ENCODE data around the gene TICAM2.
A peak's percentile ranks its signal among the peaks of the same experiment; 100 is the strongest.

Gene TICAM2

DNA sequence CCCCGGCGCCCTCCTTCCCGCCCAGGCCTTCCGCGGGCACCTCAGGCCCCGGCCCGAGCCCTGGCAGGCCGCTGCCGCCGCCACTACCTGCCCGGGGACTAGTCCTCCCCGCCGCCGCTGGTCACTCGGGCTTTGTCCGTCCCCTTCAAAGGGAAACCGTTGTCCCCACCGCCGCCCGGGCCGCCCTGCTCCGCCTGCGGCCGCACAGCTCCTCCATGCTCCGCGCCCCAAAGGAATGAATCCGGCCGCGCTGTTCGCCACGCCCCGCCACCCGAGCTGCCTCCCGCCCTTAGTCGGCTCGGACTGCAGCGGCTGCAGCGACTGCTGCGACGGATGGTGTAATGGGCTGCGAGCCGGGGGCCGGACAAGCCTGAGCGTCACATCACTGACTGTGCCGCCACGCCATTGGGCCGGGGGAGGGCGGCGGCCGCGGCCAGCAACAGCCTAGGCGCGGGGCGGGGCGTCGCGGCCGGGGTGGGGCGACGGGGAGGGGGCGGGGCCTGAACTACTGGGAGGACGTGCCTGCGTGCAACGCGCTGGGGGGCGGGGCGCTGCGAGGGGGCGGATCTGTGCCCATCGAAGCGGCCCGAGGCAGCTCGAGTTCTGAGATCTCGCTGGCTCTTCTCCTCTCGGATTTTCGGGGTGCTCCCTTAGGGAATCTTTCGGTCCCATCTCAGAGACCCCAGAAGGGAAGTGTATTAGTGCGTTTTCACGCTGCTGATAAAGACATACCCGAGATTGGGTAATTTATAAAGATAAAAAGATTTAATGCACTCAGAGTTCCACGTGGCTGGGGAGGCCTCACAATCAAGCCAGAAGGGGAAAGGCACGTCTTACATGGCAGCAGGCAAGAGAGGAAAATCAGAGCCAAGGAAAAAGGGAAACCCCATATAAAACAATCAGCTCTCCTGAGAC lies 57.6 kb downstream of the TICAM2 start, which contains the start of gene FEM1C:
TSS of gene FEM1C (minus strand) at position 340 of the 915 bp plus-strand sequence. CDS start 1,282 bp downstream, outside the sequence.
- in situ Hi-C loops (cut with MboI; ENCODE audit: low pct_unique_long_range_greater_than_20kb, low sequenced_read_pairs, unreplicated experiment) = no loop called here

DNA sequence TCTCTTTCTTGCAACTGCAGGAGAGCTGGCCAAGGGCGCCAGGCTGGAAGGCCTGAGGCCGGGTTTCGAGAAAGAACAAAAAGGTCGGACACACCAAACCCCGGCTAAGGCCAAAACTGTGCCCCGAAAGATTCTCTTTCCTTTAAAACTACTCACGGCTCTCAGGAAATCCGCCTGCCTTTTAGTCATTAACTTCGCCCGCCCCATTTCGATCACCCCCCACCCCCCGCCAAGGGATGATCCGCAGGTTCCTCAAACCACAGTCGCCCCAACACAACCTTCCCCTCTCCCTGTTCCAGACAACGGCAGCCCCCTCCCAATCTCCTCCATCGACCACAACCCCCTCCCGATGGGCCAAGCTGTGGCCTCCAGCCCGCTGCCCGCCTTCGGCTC lies 58.2 kb downstream of the TICAM2 start:
- TF ChIP-seq, protein P1, sequence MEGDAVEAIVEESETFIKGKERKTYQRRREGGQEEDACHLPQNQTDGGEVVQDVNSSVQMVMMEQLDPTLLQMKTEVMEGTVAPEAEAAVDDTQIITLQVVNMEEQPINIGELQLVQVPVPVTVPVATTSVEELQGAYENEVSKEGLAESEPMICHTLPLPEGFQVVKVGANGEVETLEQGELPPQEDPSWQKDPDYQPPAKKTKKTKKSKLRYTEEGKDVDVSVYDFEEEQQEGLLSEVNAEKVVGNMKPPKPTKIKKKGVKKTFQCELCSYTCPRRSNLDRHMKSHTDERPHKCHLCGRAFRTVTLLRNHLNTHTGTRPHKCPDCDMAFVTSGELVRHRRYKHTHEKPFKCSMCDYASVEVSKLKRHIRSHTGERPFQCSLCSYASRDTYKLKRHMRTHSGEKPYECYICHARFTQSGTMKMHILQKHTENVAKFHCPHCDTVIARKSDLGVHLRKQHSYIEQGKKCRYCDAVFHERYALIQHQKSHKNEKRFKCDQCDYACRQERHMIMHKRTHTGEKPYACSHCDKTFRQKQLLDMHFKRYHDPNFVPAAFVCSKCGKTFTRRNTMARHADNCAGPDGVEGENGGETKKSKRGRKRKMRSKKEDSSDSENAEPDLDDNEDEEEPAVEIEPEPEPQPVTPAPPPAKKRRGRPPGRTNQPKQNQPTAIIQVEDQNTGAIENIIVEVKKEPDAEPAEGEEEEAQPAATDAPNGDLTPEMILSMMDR (IDR thresholded peaks at IDR 0.05; ENCODE audit: extremely low read depth, insufficient read depth, missing control alignments) = no peak
- in situ Hi-C loops (cut with MboI; ENCODE audit: low pct_unique_long_range_greater_than_20kb, low sequenced_read_pairs, unreplicated experiment) = no loop called here
- no peak for DNase-seq (ENCODE audit: low spot score)

More for the DNA sequence above, 57.6 kb downstream of the TICAM2 start, which contains the start of gene FEM1C:
- DNase-seq (ENCODE audit: low spot score) = peak; percentile 97
- TF ChIP-seq, protein P1 (IDR thresholded peaks at IDR 0.05; ENCODE audit: extremely low read depth, insufficient read depth, missing control alignments) = no peak

DNA sequence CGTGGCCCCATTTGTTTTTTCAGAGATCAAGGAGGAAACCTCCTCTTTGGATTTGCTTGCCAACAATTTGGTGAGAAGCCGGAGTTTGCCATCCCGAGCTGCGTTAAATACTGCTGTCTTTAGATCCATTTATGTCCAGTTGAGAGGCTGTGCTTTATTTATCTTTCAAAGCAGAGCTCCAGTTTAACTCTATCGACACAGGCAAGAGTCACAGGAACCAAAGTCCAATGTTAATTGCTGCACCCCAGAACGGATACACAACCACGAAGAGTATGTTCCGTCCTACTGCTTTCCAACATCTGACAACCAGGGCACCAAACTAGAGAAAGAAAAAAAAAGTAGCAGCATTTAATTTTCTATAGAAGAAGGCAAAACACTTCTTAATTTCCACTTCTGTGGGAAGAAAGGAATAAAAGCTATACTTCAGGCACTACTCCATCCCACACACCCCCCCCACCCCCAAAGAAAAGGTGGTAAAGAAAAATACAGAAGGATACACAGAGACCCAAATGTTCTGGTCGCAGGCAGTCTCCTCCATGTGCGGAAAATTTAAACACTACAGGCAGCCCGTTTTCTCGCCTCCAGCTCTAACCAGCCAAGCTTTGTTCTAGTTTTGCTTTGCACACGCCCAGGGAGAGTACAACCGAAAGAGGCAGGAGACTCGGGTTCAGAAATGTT lies 58.8 kb downstream of the TICAM2 start:
- TF ChIP-seq, protein P1 (IDR thresholded peaks at IDR 0.05; ENCODE audit: extremely low read depth, insufficient read depth, missing control alignments) = no peak
- peak; percentile 44 for DNase-seq (ENCODE audit: low spot score)
- in situ Hi-C loops (cut with MboI; ENCODE audit: low pct_unique_long_range_greater_than_20kb, low sequenced_read_pairs, unreplicated experiment) = no loop called here

DNA sequence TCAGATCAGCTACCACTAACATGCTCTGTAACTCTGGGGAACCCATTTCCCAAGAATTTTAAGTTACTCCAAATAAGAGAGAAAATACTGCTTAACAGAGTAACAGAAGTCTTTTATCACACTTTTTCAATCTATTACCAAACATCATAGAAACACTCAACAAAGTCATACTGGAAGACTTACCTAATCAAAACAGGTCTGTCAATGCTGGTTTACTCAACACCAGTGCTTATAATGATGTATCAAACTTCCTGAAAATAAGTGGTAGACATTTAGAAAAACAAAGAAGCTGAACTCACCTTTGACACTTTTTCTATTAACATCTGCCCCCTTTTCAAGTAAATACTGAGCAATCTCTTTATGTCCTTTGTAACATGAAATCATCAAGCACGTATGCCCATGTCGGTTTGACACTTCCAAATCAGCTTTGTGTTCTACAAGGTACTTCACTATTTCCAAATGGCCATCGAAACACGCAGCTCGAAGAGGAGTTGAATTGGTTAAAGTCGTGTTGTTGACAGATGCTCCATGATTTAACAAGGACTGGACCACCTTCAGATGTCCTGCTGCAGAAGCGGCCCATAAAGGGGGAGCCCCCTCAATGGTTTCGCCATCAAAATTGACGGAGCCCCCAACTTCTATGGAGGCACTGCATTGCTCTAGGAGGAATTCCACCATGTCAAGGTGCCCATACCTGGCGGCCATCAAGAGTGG lies 59.5 kb downstream of the TICAM2 start:
- DNase-seq (ENCODE audit: low spot score) = no peak
- in situ Hi-C loops (cut with MboI; ENCODE audit: low pct_unique_long_range_greater_than_20kb, low sequenced_read_pairs, unreplicated experiment) = no loop called here
- TF ChIP-seq, protein P1 (IDR thresholded peaks at IDR 0.05; ENCODE audit: extremely low read depth, insufficient read depth, missing control alignments) = no peak

DNA sequence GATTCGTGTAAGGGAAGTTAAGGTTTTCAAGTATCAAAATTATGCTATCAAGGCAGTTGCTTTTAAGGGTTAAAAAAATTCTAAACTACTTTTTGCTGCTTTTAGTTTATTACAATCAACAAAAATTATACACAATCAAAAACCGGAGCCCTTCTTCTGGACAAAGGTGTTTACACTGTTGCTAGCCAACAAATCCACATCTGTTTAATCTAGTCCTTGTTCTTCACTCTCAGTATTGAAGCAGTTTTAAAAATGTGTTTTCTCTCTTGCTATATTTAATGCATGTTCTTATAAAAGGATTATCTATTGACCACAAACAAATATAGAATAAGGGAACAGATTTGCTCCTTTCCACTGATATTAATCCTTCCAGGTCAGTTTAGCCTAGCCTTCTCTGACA lies 60.2 kb downstream of the TICAM2 start:
- in situ Hi-C loops (cut with MboI; ENCODE audit: low pct_unique_long_range_greater_than_20kb, low sequenced_read_pairs, unreplicated experiment) = no loop called here
- TF ChIP-seq, protein P1 (IDR thresholded peaks at IDR 0.05; ENCODE audit: extremely low read depth, insufficient read depth, missing control alignments) = no peak
- no peak for DNase-seq (ENCODE audit: low spot score)

DNA sequence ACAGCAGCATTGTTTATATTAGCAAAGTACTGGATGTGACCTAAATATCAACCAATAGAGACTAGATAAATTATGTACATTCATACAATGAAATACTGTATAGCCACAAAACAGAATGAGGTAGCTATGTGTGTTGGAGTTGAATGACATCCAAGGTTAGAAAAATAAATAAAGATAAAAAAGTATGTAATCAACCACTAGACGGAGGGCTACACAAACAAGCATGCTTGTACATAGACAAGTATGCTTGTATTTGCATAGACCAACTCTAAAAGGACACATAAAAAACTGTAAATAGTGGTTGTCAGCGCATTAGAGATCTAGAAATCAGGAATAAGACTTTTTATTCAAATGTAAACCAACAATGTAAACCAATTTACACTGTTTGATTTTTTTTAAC lies 60.7 kb downstream of the TICAM2 start:
- TF ChIP-seq, protein P1 (IDR thresholded peaks at IDR 0.05; ENCODE audit: extremely low read depth, insufficient read depth, missing control alignments) = no peak
- no peak for DNase-seq (ENCODE audit: low spot score)
- in situ Hi-C loops (cut with MboI; ENCODE audit: low pct_unique_long_range_greater_than_20kb, low sequenced_read_pairs, unreplicated experiment) = no loop called here

All from GM13977 (cell line).